Posterior vena cava (tissue), 2 donors: ENCODE measurements around the gene ADAD2. TPM values are rescaled to one million over a fixed set of nuclear protein-coding genes. Genes with fewer than 3 reads are reported as not detected.
A peak's percentile ranks its signal among the peaks of the same experiment; 100 is the strongest.
"Not testable (repeated sequence)": the region's sequence is repeated elsewhere in the genome, so short reads cannot be mapped to it uniquely, and the experiment has no call there.

Experiments used
- DNase-seq: peaks from one replicate; pipeline ENCODE4 v3.0.0-alpha.2; 2020; ENCODE audit warnings: low spot score
- intact Hi-C, 2 donors: fragments of 100-400 bp; cut with DNase I; formaldehyde crosslinking; loops; one replicate each; pipeline versions ENCODE4 v1.14.1 to v1.14.2; 2022 to 2023
- total RNA-seq, 2 donors: library from RNA; stranded (reverse); fragmentation: NEBNext Ultra II Directional; extraction: Animal tissue kit (Norgen Biotek cat#: 25700); gene quantifications; one replicate each; pipeline ENCODE4 v1.2.1, GENCODE V29; 2021
- donor health status: DM: yes; HTN: yes; CAD: no.
- donor health status: DM: yes; HTN: yes; CAD: no.

The ADAD2 gene
- total RNA-seq, 2 donors from 2014 or later: not detected

GRCh38 chr16:84214451-84215066, 23.6 kb downstream of the ADAD2 start:
- DNase-seq: no peak
- intact Hi-C loops: no loop called here

- no peak for DNase-seq
- intact Hi-C loops: no loop called here
Observed at GRCh38 chr16:84215531-84215930, 24.6 kb downstream of the ADAD2 start.

- DNase-seq, intact Hi-C loops: not testable (repeated sequence)
Observed at GRCh38 chr16:84216144-84216543, 25.2 kb downstream of the ADAD2 start.

GRCh38 chr16:84218176-84218823, 27.3 kb downstream of the ADAD2 start:
- DNase-seq: no peak
- intact Hi-C loops: no loop called here

GRCh38 chr16:84218956-84219355, 28.0 kb downstream of the ADAD2 start:
- intact Hi-C loops: no loop called here
- DNase-seq: no peak

GRCh38 chr16:84220851-84221250, 29.9 kb downstream of the ADAD2 start:
- DNase-seq: no peak
- intact Hi-C loops: no loop called here

GRCh38 chr16:84223456-84223855, 32.5 kb downstream of the ADAD2 start:
- DNase-seq: no peak

GRCh38 chr16:84224554-84224953, 33.6 kb downstream of the ADAD2 start:
- intact Hi-C loops: no loop called here
- DNase-seq: no peak

More at GRCh38 chr16:84223456-84223855, 32.5 kb downstream of the ADAD2 start:
- intact Hi-C loops: no loop called here

- intact Hi-C loops: no loop called here
- no peak for DNase-seq
Observed at GRCh38 chr16:84225126-84225525, 34.2 kb downstream of the ADAD2 start.

- intact Hi-C loops: no loop called here
- no peak for DNase-seq
Observed at GRCh38 chr16:84225571-84225970, 34.6 kb downstream of the ADAD2 start.

- DNase-seq: no peak
- intact Hi-C loops: no loop called here
Observed at GRCh38 chr16:84226026-84226425, 35.1 kb downstream of the ADAD2 start.

- intact Hi-C loops: no loop called here
- DNase-seq: no peak
Observed at GRCh38 chr16:84227548-84227947, 36.6 kb downstream of the ADAD2 start.

- intact Hi-C loops: no loop called here
Observed at GRCh38 chr16:84228256-84228838, 37.4 kb downstream of the ADAD2 start.

GRCh38 chr16:84229471-84229870, 38.5 kb downstream of the ADAD2 start:
- intact Hi-C loops: no loop called here
- DNase-seq: no peak

More at GRCh38 chr16:84228256-84228838, 37.4 kb downstream of the ADAD2 start:
- DNase-seq: peak; percentile 95

GRCh38 chr16:84232060-84232459, 41.1 kb downstream of the ADAD2 start:
- intact Hi-C loops: no loop called here
- DNase-seq: no peak

GRCh38 chr16:84232969-84233368, 42.0 kb downstream of the ADAD2 start:
- DNase-seq: no peak
- intact Hi-C loops: no loop called here

- no peak for DNase-seq
- intact Hi-C loops: no loop called here
Observed at GRCh38 chr16:84233748-84234147, 42.8 kb downstream of the ADAD2 start.

- DNase-seq: no peak
- intact Hi-C loops: no loop called here
Observed at GRCh38 chr16:84234321-84235241, 43.6 kb downstream of the ADAD2 start.

GRCh38 chr16:84236671-84237070, 45.7 kb downstream of the ADAD2 start:
- no peak for DNase-seq
- intact Hi-C loops: no loop called here
